K562 (cell line): Measurements from ENCODE around the gene ZNF776. TPM values are rescaled to one million over a fixed set of nuclear protein-coding genes. Genes with fewer than 3 reads are reported as not detected.

Source experiments
- ESRRB ChIP-seq: fragments of 250-450 bp; sonication (Bioruptor Pico); IDR thresholded peaks from 2 replicates; pipeline ENCODE4 v1.5.0; 2020; ENCODE audit warnings: mild to moderate bottlenecking, moderate library complexity, borderline replicate concordance
- FIP1L1 ChIP-seq: fragments of 200-400 bp; formaldehyde crosslinking; IDR thresholded peaks from 2 replicates; pipeline ENCODE4 v1.6.1; 2018; ENCODE audit warnings: mild to moderate bottlenecking, low read depth, low read length; ENCODE audit not compliant: poor library complexity, severe bottlenecking
- FOXK1 ChIP-seq: sonication (generic); formaldehyde crosslinking; IDR thresholded peaks from 2 replicates; pipeline ENCODE4 v1.8.0; 2022; ENCODE audit warnings: missing genetic modification reagents, mild to moderate bottlenecking, borderline replicate concordance
- IFI16 ChIP-seq: fragments of 250-450 bp; sonication (Bioruptor Pico); IDR thresholded peaks from 2 replicates; pipeline ENCODE4 v2.1.2; 2022; ENCODE audit warnings: mild to moderate bottlenecking, inconsistent platforms
- KAT7 ChIP-seq: sonication (generic); formaldehyde crosslinking; IDR thresholded peaks from 2 replicates; pipeline ENCODE4 v1.8.0; 2022; ENCODE audit warnings: missing genetic modification reagents, mild to moderate bottlenecking, borderline replicate concordance
- KLF6 ChIP-seq: fragments of 250-450 bp; sonication (Bioruptor Pico); IDR thresholded peaks from 2 replicates; pipeline ENCODE4 v1.4.0; 2020; ENCODE audit warnings: mild to moderate bottlenecking, moderate library complexity, borderline replicate concordance
- LARP7 ChIP-seq: fragments of 450-650 bp; IDR thresholded peaks from 2 replicates; pipeline ENCODE4 v1.6.1; 2016
- LEF1 ChIP-seq: fragments of 450-650 bp; IDR thresholded peaks from 2 replicates; pipeline ENCODE4 v1.6.1; 2016; ENCODE audit warnings: mild to moderate bottlenecking
- MCM7 ChIP-seq, 2 experiments: fragments of 450-650 bp; IDR thresholded peaks; 2 replicates each; pipeline ENCODE4 v1.6.1; 2016 to 2018
- PHF21A ChIP-seq: fragments of 450-650 bp; IDR thresholded peaks from 2 replicates; pipeline ENCODE4 v1.6.1; 2017; ENCODE audit warnings: low read depth, borderline replicate concordance
- PTRF ChIP-seq: fragments of 450-650 bp; IDR thresholded peaks from 2 replicates; pipeline ENCODE4 v1.6.1; 2016; ENCODE audit warnings: mild to moderate bottlenecking, missing genetic modification characterization, missing compliant biosample characterization
- RBM22 ChIP-seq: fragments of 200-400 bp; formaldehyde crosslinking; IDR thresholded peaks from 2 replicates; pipeline ENCODE4 v1.6.1; 2018; ENCODE audit warnings: low read length, low read depth; ENCODE audit not compliant: poor library complexity, severe bottlenecking
- SETDB1 ChIP-seq: IDR thresholded peaks from one replicate; pipeline ENCODE4 v1.6.1; 2012; ENCODE audit warnings: low read length, control low read depth, inconsistent platforms
- SPI1 ChIP-seq: IDR thresholded peaks from 2 replicates; pipeline ENCODE4 v1.6.1; 2011; ENCODE audit warnings: low read depth, low read length, control low read depth, borderline replicate concordance
- TAF1 ChIP-seq: IDR thresholded peaks from 2 replicates; pipeline ENCODE4 v1.6.1; 2011; ENCODE audit warnings: mild to moderate bottlenecking, low read length, moderate library complexity; ENCODE audit not compliant: insufficient read depth, control insufficient read depth, severe bottlenecking; ENCODE audit errors: extremely low read depth
- ZNF274 ChIP-seq: IDR thresholded peaks from 2 replicates; pipeline ENCODE4 v1.6.1; 2011; ENCODE audit warnings: low read depth, mild to moderate bottlenecking, low read length, moderate library complexity, borderline replicate concordance
- ZNF431 ChIP-seq: sonication (generic); formaldehyde crosslinking; IDR thresholded peaks from 2 replicates; pipeline ENCODE4 v1.8.0; 2022; ENCODE audit warnings: mild to moderate bottlenecking, missing genetic modification reagents
- ZNF444 ChIP-seq: fragments of 250-450 bp; sonication (Bioruptor Pico); IDR thresholded peaks from 2 replicates; pipeline ENCODE4 v1.4.0; 2020; ENCODE audit warnings: mild to moderate bottlenecking, moderate library complexity
- polyA plus RNA-seq, 8 experiments: library from polyadenylated mRNA; depleted of rRNA in 4 of 8; stranded (reverse) in 5 of 8; unstranded in 3 of 8; fragments of >200 nt; fragmentation: Nextera tagmentation in 2 of 8; fragmentation: Illumina TruSeq in 1 of 8; extraction: Ambion mirVana in 2 of 8; extraction: Trizol in 1 of 8; gene quantifications; 2 replicates each; pipeline versions ENCODE4 v1.2.1 to v1.2.3, GENCODE V29; 2011 to 2014; ENCODE audit warnings: inconsistent platforms in 1 of 8, missing spikeins in 1 of 8
- total RNA-seq, 7 experiments: library from RNA; depleted of rRNA in 6 of 7; stranded (reverse); fragments of >200 nt in 6 of 7; fragmentation: Illumina TruSeq in 2 of 7; extraction: Trizol in 2 of 7; gene quantifications; 2 replicates each; pipeline versions ENCODE4 v1.2.1 to v1.2.3, GENCODE V29; 2011 to 2021; ENCODE audit warnings: low replicate concordance in 1 of 7
- TF ChIP-seq, protein P1 (sequence below): fragments of 450-650 bp; IDR thresholded peaks from 2 replicates; pipeline ENCODE4 v1.6.1; 2016; ENCODE audit warnings: low read depth, mild to moderate bottlenecking, moderate library complexity
- TF ChIP-seq, protein P2 (sequence below): fragments of 450-650 bp; formaldehyde crosslinking; IDR thresholded peaks from 2 replicates; pipeline ENCODE4 v1.4.0; 2022; ENCODE audit warnings: missing genetic modification characterization
- TF ChIP-seq, protein P3 (sequence below): sonication (generic); IDR thresholded peaks from 2 replicates; pipeline ENCODE4 v1.6.1; 2016
- TF ChIP-seq, protein P4 (sequence below): fragments of 450-650 bp; IDR thresholded peaks from 2 replicates; pipeline ENCODE4 v1.7.1; 2018; ENCODE audit warnings: mild to moderate bottlenecking, low read depth; ENCODE audit not compliant: partially characterized antibody
- TF ChIP-seq, protein P5 (sequence below): sonication (generic); formaldehyde crosslinking; IDR thresholded peaks from 2 replicates; pipeline ENCODE4 v1.9.0; 2022; ENCODE audit warnings: mild to moderate bottlenecking, missing genetic modification reagents

The ZNF776 gene
- total and polyA plus RNA-seq, 9 of the 15 experiments (the other 6 are each of a cell fraction or from before 2014, with no cell fraction given): 2.2 to 16.9 (median 8.2) TPM

DNA sequence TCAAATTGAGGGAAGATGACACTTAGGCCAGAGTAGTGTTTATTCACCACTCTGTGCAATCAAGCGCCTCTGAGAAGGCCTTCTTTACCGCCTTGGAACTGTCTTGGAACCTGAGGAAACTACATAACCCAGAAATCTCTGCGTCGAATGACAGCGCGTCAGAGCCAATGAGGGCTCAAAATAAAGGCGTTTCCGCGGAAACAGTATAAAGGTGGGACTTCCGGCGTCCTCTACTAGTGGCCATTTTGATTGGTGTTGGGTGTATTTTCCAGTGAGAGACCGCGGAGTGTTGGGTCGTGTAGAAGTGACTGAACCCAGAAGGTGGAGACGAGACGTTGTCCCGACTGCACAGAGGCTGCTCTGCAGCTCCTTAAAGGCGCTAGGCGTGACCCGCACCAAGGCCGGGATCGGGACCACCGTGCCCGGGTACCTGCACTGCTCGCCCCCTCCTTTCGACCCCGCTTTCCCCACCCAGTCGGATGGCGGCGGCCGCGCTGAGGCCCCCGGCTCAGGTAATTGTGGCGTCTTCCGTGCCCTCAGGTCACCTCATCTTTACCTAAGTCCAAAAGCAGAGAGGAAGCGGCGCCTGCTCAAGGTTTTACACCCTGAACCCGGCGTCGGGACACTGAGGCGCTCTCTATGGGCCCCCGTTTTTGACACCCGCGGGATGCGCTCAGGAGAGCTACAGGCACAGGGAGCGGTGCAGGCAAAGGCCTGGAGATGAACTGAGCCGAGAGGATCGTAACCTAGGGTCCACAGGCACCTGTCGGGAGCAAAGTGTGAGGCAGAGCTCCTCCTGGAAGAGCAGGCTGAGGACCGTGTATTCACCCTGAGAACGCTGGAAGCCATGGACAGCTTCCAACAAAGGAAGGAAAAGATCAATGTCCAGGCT, at the start of gene ZNF776 (continued):
- no peak for TF ChIP-seq KLF6
- no peak for TF ChIP-seq IFI16
- TF ChIP-seq FOXK1: no peak
- no peak for TF ChIP-seq ZNF431 (CRISPR knock-in tag)
- TF ChIP-seq FIP1L1: no peak
- no peak for TF ChIP-seq LARP7
- TF ChIP-seq, protein P1, sequence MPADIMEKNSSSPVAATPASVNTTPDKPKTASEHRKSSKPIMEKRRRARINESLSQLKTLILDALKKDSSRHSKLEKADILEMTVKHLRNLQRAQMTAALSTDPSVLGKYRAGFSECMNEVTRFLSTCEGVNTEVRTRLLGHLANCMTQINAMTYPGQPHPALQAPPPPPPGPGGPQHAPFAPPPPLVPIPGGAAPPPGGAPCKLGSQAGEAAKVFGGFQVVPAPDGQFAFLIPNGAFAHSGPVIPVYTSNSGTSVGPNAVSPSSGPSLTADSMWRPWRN: no peak
- TF ChIP-seq, protein P2, sequence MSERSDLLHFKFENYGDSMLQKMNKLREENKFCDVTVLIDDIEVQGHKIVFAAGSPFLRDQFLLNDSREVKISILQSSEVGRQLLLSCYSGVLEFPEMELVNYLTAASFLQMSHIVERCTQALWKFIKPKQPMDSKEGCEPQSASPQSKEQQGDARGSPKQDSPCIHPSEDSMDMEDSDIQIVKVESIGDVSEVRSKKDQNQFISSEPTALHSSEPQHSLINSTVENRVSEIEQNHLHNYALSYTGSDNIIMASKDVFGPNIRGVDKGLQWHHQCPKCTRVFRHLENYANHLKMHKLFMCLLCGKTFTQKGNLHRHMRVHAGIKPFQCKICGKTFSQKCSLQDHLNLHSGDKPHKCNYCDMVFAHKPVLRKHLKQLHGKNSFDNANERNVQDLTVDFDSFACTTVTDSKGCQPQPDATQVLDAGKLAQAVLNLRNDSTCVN (CRISPR knock-in tag): no peak
- no peak for TF ChIP-seq KAT7 (CRISPR knock-in tag)
- TF ChIP-seq ESRRB (CRISPR knock-in tag): no peak
- no peak for TF ChIP-seq PTRF (tag)
- TF ChIP-seq RBM22: no peak
- no peak for TF ChIP-seq ZNF274
- no peak for TF ChIP-seq ZNF444 (CRISPR knock-in tag)
- TF ChIP-seq TAF1: peak; percentile 38
- TF ChIP-seq PHF21A: no peak
- TF ChIP-seq, protein P3, sequence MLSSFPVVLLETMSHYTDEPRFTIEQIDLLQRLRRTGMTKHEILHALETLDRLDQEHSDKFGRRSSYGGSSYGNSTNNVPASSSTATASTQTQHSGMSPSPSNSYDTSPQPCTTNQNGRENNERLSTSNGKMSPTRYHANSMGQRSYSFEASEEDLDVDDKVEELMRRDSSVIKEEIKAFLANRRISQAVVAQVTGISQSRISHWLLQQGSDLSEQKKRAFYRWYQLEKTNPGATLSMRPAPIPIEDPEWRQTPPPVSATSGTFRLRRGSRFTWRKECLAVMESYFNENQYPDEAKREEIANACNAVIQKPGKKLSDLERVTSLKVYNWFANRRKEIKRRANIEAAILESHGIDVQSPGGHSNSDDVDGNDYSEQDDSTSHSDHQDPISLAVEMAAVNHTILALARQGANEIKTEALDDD: no peak
- no peak for TF ChIP-seq SETDB1
- no peak for TF ChIP-seq MCM7 (IDR thresholded peaks at IDR 0.05)
- TF ChIP-seq, protein P4, sequence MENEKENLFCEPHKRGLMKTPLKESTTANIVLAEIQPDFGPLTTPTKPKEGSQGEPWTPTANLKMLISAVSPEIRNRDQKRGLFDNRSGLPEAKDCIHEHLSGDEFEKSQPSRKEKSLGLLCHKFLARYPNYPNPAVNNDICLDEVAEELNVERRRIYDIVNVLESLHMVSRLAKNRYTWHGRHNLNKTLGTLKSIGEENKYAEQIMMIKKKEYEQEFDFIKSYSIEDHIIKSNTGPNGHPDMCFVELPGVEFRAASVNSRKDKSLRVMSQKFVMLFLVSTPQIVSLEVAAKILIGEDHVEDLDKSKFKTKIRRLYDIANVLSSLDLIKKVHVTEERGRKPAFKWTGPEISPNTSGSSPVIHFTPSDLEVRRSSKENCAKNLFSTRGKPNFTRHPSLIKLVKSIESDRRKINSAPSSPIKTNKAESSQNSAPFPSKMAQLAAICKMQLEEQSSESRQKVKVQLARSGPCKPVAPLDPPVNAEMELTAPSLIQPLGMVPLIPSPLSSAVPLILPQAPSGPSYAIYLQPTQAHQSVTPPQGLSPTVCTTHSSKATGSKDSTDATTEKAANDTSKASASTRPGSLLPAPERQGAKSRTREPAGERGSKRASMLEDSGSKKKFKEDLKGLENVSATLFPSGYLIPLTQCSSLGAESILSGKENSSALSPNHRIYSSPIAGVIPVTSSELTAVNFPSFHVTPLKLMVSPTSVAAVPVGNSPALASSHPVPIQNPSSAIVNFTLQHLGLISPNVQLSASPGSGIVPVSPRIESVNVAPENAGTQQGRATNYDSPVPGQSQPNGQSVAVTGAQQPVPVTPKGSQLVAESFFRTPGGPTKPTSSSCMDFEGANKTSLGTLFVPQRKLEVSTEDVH: no peak
- no peak for TF ChIP-seq SPI1
- TF ChIP-seq, protein P5, sequence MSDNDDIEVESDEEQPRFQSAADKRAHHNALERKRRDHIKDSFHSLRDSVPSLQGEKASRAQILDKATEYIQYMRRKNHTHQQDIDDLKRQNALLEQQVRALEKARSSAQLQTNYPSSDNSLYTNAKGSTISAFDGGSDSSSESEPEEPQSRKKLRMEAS: no peak
- TF ChIP-seq LEF1: no peak
